ENCODE results near the gene TDRD1. TPM values are rescaled to one million over a fixed set of nuclear protein-coding genes. Genes with fewer than 3 reads are reported as not detected.

Gene TDRD1
- polyA plus RNA-seq, 3 donors from 2014 or later: not detected

DNA sequence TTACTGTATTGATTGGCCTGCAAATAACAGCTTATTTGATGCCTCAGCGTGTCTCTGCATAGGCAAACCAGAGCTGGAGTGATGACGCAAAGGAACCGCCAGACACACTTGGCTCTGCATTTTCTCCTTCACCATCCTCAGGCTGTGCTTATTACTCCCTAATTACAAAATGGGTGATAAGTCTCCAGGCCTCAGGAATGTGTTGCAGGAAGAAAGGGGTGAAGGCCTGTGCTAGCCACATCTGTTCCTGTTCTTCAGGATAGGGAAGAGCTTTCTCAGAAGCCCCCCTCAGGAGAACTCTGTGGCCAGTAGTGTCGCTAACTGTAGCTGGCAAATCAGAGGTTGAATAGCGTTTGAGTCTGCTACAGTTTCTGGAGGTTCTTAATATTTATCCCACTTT, 5.1 kb downstream of the TDRD1 start:
- DNase-seq: no peak
- Mint-ChIP-seq H3K4me3 (no peak overlapping the region), H3K27me3 (ENCODE audit: low read depth in 3 of 3) (peaks cover 2 to 8% (median 5%) of the 10 kb centered on the region in 3 donors), H3K9me3 (no peaks in the 10 kb centered on the region), H3K27ac (no peak overlapping the region), H3K4me1 (no peaks in the 10 kb centered on the region), H3K36me3 (no peaks in the 10 kb centered on the region)

DNA sequence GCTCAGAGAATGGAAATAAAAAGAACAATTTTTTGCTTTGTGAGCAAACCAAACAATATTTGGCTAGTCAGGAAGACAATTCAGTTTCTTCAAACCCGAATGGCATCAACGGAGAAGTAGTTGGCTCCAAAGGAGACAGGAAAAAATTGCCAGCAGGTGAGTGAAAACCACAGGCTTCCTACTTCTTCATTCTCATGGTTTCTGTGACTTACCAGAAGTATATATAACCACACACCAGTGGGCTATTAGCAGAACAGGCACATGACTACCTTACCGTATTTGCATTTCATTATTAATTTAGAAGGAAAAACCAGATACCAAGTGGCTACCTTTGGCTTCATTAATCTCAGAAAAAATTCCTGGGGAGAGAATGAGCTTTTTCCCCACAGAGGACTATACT, 8.8 kb downstream of the TDRD1 start:
- Mint-ChIP-seq H3K9me3 (no peaks in the 10 kb centered on the region), H3K4me3 (no peak overlapping the region), H3K27me3 (ENCODE audit: low read depth in 3 of 3) (peaks cover 4 to 8% (median 8%) of the 10 kb centered on the region in 3 donors), H3K4me1 (no peaks in the 10 kb centered on the region), H3K36me3 (no peaks in the 10 kb centered on the region), H3K27ac (no peak overlapping the region)
- DNase-seq: no peak

- DNase-seq: no peak
- Mint-ChIP-seq H3K9me3 (no peaks in the 10 kb centered on the region), H3K27ac (no peak overlapping the region), H3K36me3 (no peaks in the 10 kb centered on the region), H3K4me1 (no peaks in the 10 kb centered on the region), H3K27me3 (ENCODE audit: low read depth in 3 of 3) (peaks cover 4 to 16% (median 10%) of the 10 kb centered on the region in 3 donors), H3K4me3 (no peak overlapping the region)
These were observed 9.7 kb downstream of the TDRD1 start for GRCh38 chr10:114188900-114189299.

GRCh38 chr10:114189700-114190099, 10.5 kb downstream of the TDRD1 start:
- no peaks in the 10 kb centered on the region for H3K9me3 Mint-ChIP-seq
- no peak overlapping the region for H3K27ac Mint-ChIP-seq
- H3K27me3 Mint-ChIP-seq (ENCODE audit: low read depth in 3 of 3): peaks cover 4 to 16% (median 16%) of the 10 kb centered on the region in 3 donors
- DNase-seq: no peak
- no peaks in the 10 kb centered on the region for H3K36me3 Mint-ChIP-seq
- no peak overlapping the region for H3K4me3 Mint-ChIP-seq
- H3K4me1 Mint-ChIP-seq: no peaks in the 10 kb centered on the region

DNA sequence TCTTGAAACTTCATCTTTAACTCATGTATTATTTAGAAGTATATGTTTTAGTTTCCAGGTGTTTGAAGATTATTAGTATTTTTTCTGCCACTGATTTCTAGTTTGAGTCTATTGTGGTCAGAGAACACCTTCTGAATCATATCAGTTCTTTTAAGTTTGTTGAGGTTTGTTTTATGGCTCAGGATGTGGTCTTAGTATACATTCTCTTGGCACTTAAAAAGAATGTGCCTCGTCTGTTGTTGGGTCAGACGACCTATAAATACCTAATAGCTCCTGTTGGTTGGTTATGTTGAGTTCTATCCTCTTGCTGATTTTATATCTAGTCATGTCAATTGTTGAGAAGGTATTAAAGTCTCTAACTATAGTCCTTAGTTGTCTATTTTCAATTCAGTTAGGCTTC, 15.9 kb downstream of the TDRD1 start:
- no peak overlapping the region for H3K27ac Mint-ChIP-seq

GRCh38 chr10:114199239-114199638, 20.1 kb downstream of the TDRD1 start:
- no peak for DNase-seq
- Mint-ChIP-seq H3K4me3 (no peak overlapping the region), H3K9me3 (no peaks in the 10 kb centered on the region), H3K4me1 (no peaks in the 10 kb centered on the region), H3K27ac (no peak overlapping the region), H3K27me3 (ENCODE audit: low read depth in 3 of 3) (peaks cover 5 to 28% (median 6%) of the 10 kb centered on the region in 3 donors), H3K36me3 (no peaks in the 10 kb centered on the region)

More for the DNA sequence above, 15.9 kb downstream of the TDRD1 start:
- no peaks in the 10 kb centered on the region for H3K36me3 Mint-ChIP-seq
- no peak for DNase-seq
- peaks cover 7 to 28% (median 15%) of the 10 kb centered on the region in 3 donors for H3K27me3 Mint-ChIP-seq (ENCODE audit: low read depth in 3 of 3)
- no peak overlapping the region for H3K4me3 Mint-ChIP-seq
- no peaks in the 10 kb centered on the region for H3K9me3 Mint-ChIP-seq
- H3K4me1 Mint-ChIP-seq: no peaks in the 10 kb centered on the region

DNA sequence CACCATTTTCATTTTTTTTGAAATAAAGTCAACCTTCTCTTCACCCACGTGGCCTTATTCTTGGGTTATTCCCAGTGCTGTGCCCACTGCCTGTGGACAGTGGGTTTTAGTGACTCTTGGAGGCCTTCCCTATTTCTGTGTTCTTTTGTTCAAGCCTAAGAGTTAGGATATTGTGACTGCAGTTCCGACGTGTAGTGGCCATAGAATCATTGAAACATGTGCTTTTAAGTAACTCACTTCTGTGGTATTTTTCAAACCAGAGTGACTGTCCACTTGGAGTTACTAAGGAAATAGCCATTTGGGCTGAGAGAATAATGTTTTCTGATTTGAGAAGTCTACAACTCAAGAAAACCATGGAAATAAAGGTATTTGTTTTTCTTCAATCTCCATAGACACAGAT, 23.7 kb downstream of the TDRD1 start:
- Mint-ChIP-seq H3K27me3 (ENCODE audit: low read depth in 3 of 3) (peaks cover 3 to 14% (median 5%) of the 10 kb centered on the region in 3 donors), H3K4me1 (no peaks in the 10 kb centered on the region), H3K9me3 (no peaks in the 10 kb centered on the region), H3K27ac (no peak overlapping the region), H3K4me3 (peak overlapping the region in 1 of 5 donors; percentile 5), H3K36me3 (no peaks in the 10 kb centered on the region)
- no peak for DNase-seq

GRCh38 chr10:114206902-114207301, 27.7 kb downstream of the TDRD1 start:
- no peaks in the 10 kb centered on the region for H3K9me3 Mint-ChIP-seq
- peaks cover 1 to 3% (median 2%) of the 10 kb centered on the region in 3 donors for H3K27me3 Mint-ChIP-seq (ENCODE audit: low read depth in 3 of 3)
- no peak overlapping the region for H3K4me3 Mint-ChIP-seq
- no peak for DNase-seq
- no peaks in the 10 kb centered on the region for H3K36me3 Mint-ChIP-seq
- no peaks in the 10 kb centered on the region for H3K4me1 Mint-ChIP-seq
- H3K27ac Mint-ChIP-seq: no peak overlapping the region

DNA sequence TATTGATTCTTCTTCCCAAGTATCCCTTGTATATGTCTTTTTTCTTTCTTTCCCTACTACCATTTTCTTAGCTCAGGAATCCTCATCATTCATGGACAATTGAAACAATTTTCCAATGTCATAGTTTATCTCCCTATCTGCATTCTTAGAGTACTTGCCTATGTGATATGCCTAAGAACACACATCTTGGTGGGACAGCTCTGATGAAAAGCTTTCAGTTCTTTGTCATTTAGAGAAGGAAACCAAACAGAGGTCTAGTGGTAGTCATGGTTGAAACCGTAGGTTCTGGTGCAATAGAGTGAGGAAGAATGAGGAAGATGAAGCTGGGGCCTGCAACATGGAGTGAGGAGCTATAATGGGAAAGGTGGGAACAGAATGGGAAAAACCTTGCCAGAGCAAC, 28.2 kb downstream of the TDRD1 start:
- DNase-seq: no peak
- H3K27ac Mint-ChIP-seq: no peak overlapping the region
- H3K36me3 Mint-ChIP-seq: no peaks in the 10 kb centered on the region
- H3K9me3 Mint-ChIP-seq: no peaks in the 10 kb centered on the region
- H3K27me3 Mint-ChIP-seq (ENCODE audit: low read depth in 3 of 3): peaks cover 0 to 3% (median 2%) of the 10 kb centered on the region in 3 donors
- no peak overlapping the region for H3K4me3 Mint-ChIP-seq
- no peaks in the 10 kb centered on the region for H3K4me1 Mint-ChIP-seq

- peaks cover 0 to 4% (median 2%) of the 10 kb centered on the region in 3 donors for H3K27me3 Mint-ChIP-seq (ENCODE audit: low read depth in 3 of 3)
- no peaks in the 10 kb centered on the region for H3K36me3 Mint-ChIP-seq
- H3K27ac Mint-ChIP-seq: no peak overlapping the region
- H3K4me3 Mint-ChIP-seq: no peak overlapping the region
- H3K9me3 Mint-ChIP-seq: no peaks in the 10 kb centered on the region
- no peak for DNase-seq
- H3K4me1 Mint-ChIP-seq: no peaks in the 10 kb centered on the region
These were observed 29.2 kb downstream of the TDRD1 start for GRCh38 chr10:114208351-114208750.

- H3K27me3 Mint-ChIP-seq (ENCODE audit: low read depth in 3 of 3): peaks cover 0 to 6% (median 2%) of the 10 kb centered on the region in 3 donors
- no peaks in the 10 kb centered on the region for H3K9me3 Mint-ChIP-seq
These were observed 33.0 kb downstream of the TDRD1 start for GRCh38 chr10:114212153-114212552.

DNA sequence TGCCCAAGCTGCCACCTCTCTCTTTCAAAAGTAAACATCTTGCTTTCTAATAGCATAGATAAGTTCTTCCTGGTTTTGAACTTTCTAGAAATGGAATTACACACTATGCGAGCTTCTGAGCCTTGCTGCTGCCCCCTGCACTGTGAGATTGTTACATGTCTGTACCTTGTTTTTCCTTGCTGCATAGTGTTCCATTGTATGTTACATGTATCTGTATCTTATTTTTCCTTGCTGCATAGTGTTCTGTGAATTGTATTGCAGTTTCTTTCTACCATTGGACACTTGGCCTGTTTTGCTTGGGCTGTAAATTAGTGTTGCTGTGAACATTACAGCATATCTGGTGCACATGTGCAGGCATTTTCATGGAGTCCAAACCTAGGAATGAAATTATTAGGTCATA, 35.9 kb downstream of the TDRD1 start:
- H3K4me3 Mint-ChIP-seq: no peak overlapping the region
- peaks cover 0 to 6% (median 5%) of the 10 kb centered on the region in 3 donors for H3K27me3 Mint-ChIP-seq (ENCODE audit: low read depth in 3 of 3)
- no peaks in the 10 kb centered on the region for H3K9me3 Mint-ChIP-seq
- no peaks in the 10 kb centered on the region for H3K4me1 Mint-ChIP-seq
- H3K27ac Mint-ChIP-seq: no peak overlapping the region
- no peaks in the 10 kb centered on the region for H3K36me3 Mint-ChIP-seq
- no peak for DNase-seq

More at GRCh38 chr10:114212153-114212552, 33.0 kb downstream of the TDRD1 start:
- Mint-ChIP-seq H3K27ac (no peak overlapping the region), H3K4me3 (no peak overlapping the region), H3K36me3 (no peaks in the 10 kb centered on the region), H3K4me1 (no peaks in the 10 kb centered on the region)
- DNase-seq: no peak

GRCh38 chr10:114220281-114220680, 41.1 kb downstream of the TDRD1 start:
- Mint-ChIP-seq H3K9me3 (no peaks in the 10 kb centered on the region), H3K4me3 (no peak overlapping the region), H3K4me1 (no peaks in the 10 kb centered on the region), H3K27me3 (ENCODE audit: low read depth in 3 of 3) (peaks cover 0 to 17% (median 2%) of the 10 kb centered on the region in 3 donors), H3K27ac (no peak overlapping the region), H3K36me3 (no peaks in the 10 kb centered on the region)
- DNase-seq: no peak

GRCh38 chr10:114221235-114221634, 42.1 kb downstream of the TDRD1 start:
- H3K4me1 Mint-ChIP-seq: no peaks in the 10 kb centered on the region
- DNase-seq: no peak
- no peaks in the 10 kb centered on the region for H3K9me3 Mint-ChIP-seq
- H3K27me3 Mint-ChIP-seq (ENCODE audit: low read depth in 3 of 3): peaks cover 0 to 19% (median 2%) of the 10 kb centered on the region in 3 donors
- no peak overlapping the region for H3K4me3 Mint-ChIP-seq
- no peaks in the 10 kb centered on the region for H3K36me3 Mint-ChIP-seq
- no peak overlapping the region for H3K27ac Mint-ChIP-seq

- Mint-ChIP-seq H3K27me3 (ENCODE audit: low read depth in 3 of 3) (peaks cover 0 to 21% (median 2%) of the 10 kb centered on the region in 3 donors), H3K36me3 (no peaks in the 10 kb centered on the region), H3K9me3 (no peaks in the 10 kb centered on the region), H3K4me1 (no peaks in the 10 kb centered on the region), H3K4me3 (no peak overlapping the region), H3K27ac (no peak overlapping the region)
- DNase-seq: no peak
These were observed 43.9 kb downstream of the TDRD1 start for GRCh38 chr10:114223066-114223465.

Data from immature natural killer cell (primary cell).